Measurements from ENCODE around the gene APBA1.
A peak's percentile ranks its signal among the peaks of the same experiment; 100 is the strongest.

Gene APBA1

GRCh38 chr9:69674716-69675438 is 2.7 kb upstream of the APBA1 start:
- Histone ChIP-seq H3K4me3 (ENCODE audit: low read length) (no peak overlapping the region), H3K9me3 (ENCODE audit: control insufficient read depth, insufficient read depth, low read length) (no peaks in the 10 kb centered on the region), H3F3A (ENCODE audit: control insufficient read depth, insufficient read depth) (no peaks in the 10 kb centered on the region), H3K4me1 (ENCODE audit: control insufficient read depth, low read length) (peaks cover 5% of the 10 kb centered on the region; the same call in 1 of the 2 replicates), H3K36me3 (ENCODE audit: control insufficient read depth, low read length) (no peaks in the 10 kb centered on the region), H4K20me1 (ENCODE audit: control insufficient read depth, insufficient read depth, low read depth, low read length) (no peaks in the 10 kb centered on the region), H3K9me2 (replicated peaks; ENCODE audit: control insufficient read depth, low read length) (no peaks in the 10 kb centered on the region), H3K4me2 (ENCODE audit: low read length) (no peak overlapping the region), H3K79me2 (ENCODE audit: control insufficient read depth, low read length) (no peaks in the 10 kb centered on the region), H3K27me3 (ENCODE audit: control insufficient read depth, low read length) (peaks cover 18% of the 10 kb centered on the region), H3K27ac (ENCODE audit: low read depth, low read length) (no peak overlapping the region)
- TF ChIP-seq CTCF (IDR thresholded peaks at IDR 0.05; ENCODE audit: low read depth, low read length, poor library complexity, severe bottlenecking) (no peak), EZH2phosphoT487 (IDR thresholded peaks at IDR 0.05; ENCODE audit: borderline replicate concordance, low read length) (no peak)

GRCh38 chr9:69674112-69674685 is 2.0 kb upstream of the APBA1 start:
- H3K4me3 ChIP-seq (ENCODE audit: low read length), result no peak overlapping the region
- no peaks in the 10 kb centered on the region for H3F3A ChIP-seq (ENCODE audit: control insufficient read depth, insufficient read depth)
- H3K36me3 ChIP-seq (ENCODE audit: control insufficient read depth, low read length), result no peaks in the 10 kb centered on the region
- H4K20me1 ChIP-seq (ENCODE audit: control insufficient read depth, insufficient read depth, low read depth, low read length), result no peaks in the 10 kb centered on the region
- no peak overlapping the region for H3K4me2 ChIP-seq (ENCODE audit: low read length)
- no peak overlapping the region for H3K27ac ChIP-seq (ENCODE audit: low read depth, low read length)
- peaks cover 5% of the 10 kb centered on the region; the same call in 1 of the 2 replicates for H3K4me1 ChIP-seq (ENCODE audit: control insufficient read depth, low read length)
- no peaks in the 10 kb centered on the region for H3K9me2 ChIP-seq (replicated peaks; ENCODE audit: control insufficient read depth, low read length)
- no peaks in the 10 kb centered on the region for H3K9me3 ChIP-seq (ENCODE audit: control insufficient read depth, insufficient read depth, low read length)
- peaks cover 18% of the 10 kb centered on the region for H3K27me3 ChIP-seq (ENCODE audit: control insufficient read depth, low read length)
- no peak for TF ChIP-seq EZH2phosphoT487 (IDR thresholded peaks at IDR 0.05; ENCODE audit: borderline replicate concordance, low read length)
- TF ChIP-seq CTCF (IDR thresholded peaks at IDR 0.05; ENCODE audit: low read depth, low read length, poor library complexity, severe bottlenecking), result no peak
- H3K79me2 ChIP-seq (ENCODE audit: control insufficient read depth, low read length), result no peaks in the 10 kb centered on the region

GRCh38 chr9:69673311-69673640 is 1.1 kb upstream of the APBA1 start:
- Histone ChIP-seq H3K27me3 (ENCODE audit: control insufficient read depth, low read length) (peaks cover 23% of the 10 kb centered on the region), H3K79me2 (ENCODE audit: control insufficient read depth, low read length) (no peaks in the 10 kb centered on the region), H3K27ac (ENCODE audit: low read depth, low read length) (no peak overlapping the region), H3K4me2 (ENCODE audit: low read length) (peak overlapping the region; percentile 57), H3K9me2 (replicated peaks; ENCODE audit: control insufficient read depth, low read length) (no peaks in the 10 kb centered on the region), H3K9me3 (ENCODE audit: control insufficient read depth, insufficient read depth, low read length) (no peaks in the 10 kb centered on the region), H3F3A (ENCODE audit: control insufficient read depth, insufficient read depth) (no peaks in the 10 kb centered on the region), H3K36me3 (ENCODE audit: control insufficient read depth, low read length) (no peaks in the 10 kb centered on the region), H3K4me1 (ENCODE audit: control insufficient read depth, low read length) (peaks cover 5% of the 10 kb centered on the region; the same call in 1 of the 2 replicates), H4K20me1 (ENCODE audit: control insufficient read depth, insufficient read depth, low read depth, low read length) (no peaks in the 10 kb centered on the region), H3K4me3 (ENCODE audit: low read length) (no peak overlapping the region)
- TF ChIP-seq CTCF (IDR thresholded peaks at IDR 0.05; ENCODE audit: low read depth, low read length, poor library complexity, severe bottlenecking), result no peak
- TF ChIP-seq EZH2phosphoT487 (IDR thresholded peaks at IDR 0.05; ENCODE audit: borderline replicate concordance, low read length), result no peak
